AG09309 (cell line): Measurements from ENCODE around the gene VAT1L.

Experiments used
- DNase-seq: peaks from one replicate; pipeline ENCODE4 v3.0.0-alpha.2; 2010; ENCODE audit warnings: low read depth
- H3K4me3 ChIP-seq: 2 replicates; pipeline ENCODE4 v1.5.1; 2011; ENCODE audit warnings: mild to moderate bottlenecking, low read depth, low read length, moderate library complexity; ENCODE audit not compliant: control insufficient read depth
- CTCF ChIP-seq: IDR thresholded peaks from 2 replicates; pipeline ENCODE4 v1.5.1; 2011; ENCODE audit warnings: mild to moderate bottlenecking, low read depth, low read length, inconsistent platforms; ENCODE audit not compliant: insufficient read depth, control insufficient read depth; ENCODE audit errors: missing control alignments

Gene VAT1L

GRCh38 chr16:77955127-77955526 is 166.8 kb downstream of the VAT1L start:
- DNase-seq: no peak
- no peak overlapping the region for H3K4me3 ChIP-seq
- TF ChIP-seq CTCF: no peak

- no peak overlapping the region for H3K4me3 ChIP-seq
- DNase-seq: no peak
- no peak for TF ChIP-seq CTCF
Observed at GRCh38 chr16:77956231-77956630, 167.9 kb downstream of the VAT1L start.

- no peak for DNase-seq
- no peak overlapping the region for H3K4me3 ChIP-seq
- TF ChIP-seq CTCF: no peak
Observed at GRCh38 chr16:77960766-77961165, 172.4 kb downstream of the VAT1L start.

- DNase-seq: no peak
- no peak for TF ChIP-seq CTCF
- no peak overlapping the region for H3K4me3 ChIP-seq
Observed at GRCh38 chr16:77961814-77962213, 173.4 kb downstream of the VAT1L start.

- DNase-seq: no peak
- TF ChIP-seq CTCF: no peak
- no peak overlapping the region for H3K4me3 ChIP-seq
Observed at GRCh38 chr16:77962689-77963088, 174.3 kb downstream of the VAT1L start.

GRCh38 chr16:77963185-77964044 is 175.1 kb downstream of the VAT1L start:
- no peak for DNase-seq
- no peak for TF ChIP-seq CTCF
- H3K4me3 ChIP-seq: no peak overlapping the region

GRCh38 chr16:77965346-77965745 is 177.0 kb downstream of the VAT1L start:
- TF ChIP-seq CTCF: no peak
- no peak for DNase-seq
- no peak overlapping the region for H3K4me3 ChIP-seq
